ENCODE data around the gene CTDSP1.

The CTDSP1 gene

DNA sequence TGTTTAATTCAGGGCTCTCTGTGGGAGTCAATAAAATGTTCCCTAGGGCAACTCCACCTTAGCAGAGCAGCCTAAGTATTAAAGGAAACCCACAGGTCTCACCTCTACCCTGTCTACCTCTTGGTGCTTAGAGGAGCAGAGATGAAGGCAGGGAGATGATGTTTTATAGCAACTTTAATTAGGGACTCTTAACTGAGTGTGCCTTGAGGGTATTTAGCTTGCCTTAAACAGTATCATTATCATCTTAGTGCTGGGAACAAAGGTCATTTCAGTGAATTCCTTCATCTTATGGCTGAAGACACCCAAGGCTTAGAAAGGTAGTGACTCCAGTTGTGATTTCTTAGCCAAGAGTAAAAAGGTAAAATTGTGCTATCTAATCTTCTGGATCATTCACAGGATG, 45.9 kb downstream of the CTDSP1 start:
- no peaks in the 10 kb centered on the region for H3K27me3 Mint-ChIP-seq
- H3K36me3 Mint-ChIP-seq (ENCODE audit: insufficient read depth) = peaks cover 6% of the 10 kb centered on the region
- H3K4me3 Mint-ChIP-seq = no peak overlapping the region
- no peak overlapping the region for H3K27ac Mint-ChIP-seq (ENCODE audit: low read depth)
- no peaks in the 10 kb centered on the region for H3K4me1 Mint-ChIP-seq
- DNase-seq (ENCODE audit: low spot score in 2 of 2) (no peak), ATAC-seq (replicated peaks; ENCODE audit: extremely low read depth, poor library complexity, severe bottlenecking) (no peak)
- H3K9me3 Mint-ChIP-seq = no peaks in the 10 kb centered on the region

GRCh38 chr2:218446547-218446946, 46.9 kb downstream of the CTDSP1 start:
- Mint-ChIP-seq H3K27ac (ENCODE audit: low read depth) (no peak overlapping the region), H3K36me3 (ENCODE audit: insufficient read depth) (peaks cover 6% of the 10 kb centered on the region), H3K27me3 (no peaks in the 10 kb centered on the region), H3K9me3 (no peaks in the 10 kb centered on the region), H3K4me3 (no peak overlapping the region), H3K4me1 (no peaks in the 10 kb centered on the region)
- DNase-seq (ENCODE audit: low spot score in 2 of 2) (no peak), ATAC-seq (replicated peaks; ENCODE audit: extremely low read depth, poor library complexity, severe bottlenecking) (no peak)

- no peaks in the 10 kb centered on the region for H3K4me1 Mint-ChIP-seq
- H3K4me3 Mint-ChIP-seq = no peak overlapping the region
- H3K9me3 Mint-ChIP-seq = no peaks in the 10 kb centered on the region
- DNase-seq (ENCODE audit: low spot score in 2 of 2) (no peak), ATAC-seq (replicated peaks; ENCODE audit: extremely low read depth, poor library complexity, severe bottlenecking) (no peak)
- no peak overlapping the region for H3K27ac Mint-ChIP-seq (ENCODE audit: low read depth)
- peaks cover 6% of the 10 kb centered on the region for H3K36me3 Mint-ChIP-seq (ENCODE audit: insufficient read depth)
- no peaks in the 10 kb centered on the region for H3K27me3 Mint-ChIP-seq
Observed at GRCh38 chr2:218447072-218447471, 47.4 kb downstream of the CTDSP1 start.

- no peaks in the 10 kb centered on the region for H3K9me3 Mint-ChIP-seq
- no peak overlapping the region for H3K27ac Mint-ChIP-seq (ENCODE audit: low read depth)
- no peaks in the 10 kb centered on the region for H3K4me1 Mint-ChIP-seq
- peaks cover 11% of the 10 kb centered on the region for H3K36me3 Mint-ChIP-seq (ENCODE audit: insufficient read depth)
- DNase-seq (ENCODE audit: low spot score in 2 of 2) (no peak), ATAC-seq (replicated peaks; ENCODE audit: extremely low read depth, poor library complexity, severe bottlenecking) (no peak)
- no peaks in the 10 kb centered on the region for H3K27me3 Mint-ChIP-seq
- no peak overlapping the region for H3K4me3 Mint-ChIP-seq
Observed at GRCh38 chr2:218448934-218449333, 49.3 kb downstream of the CTDSP1 start.

GRCh38 chr2:218452079-218452478, 52.4 kb downstream of the CTDSP1 start:
- Mint-ChIP-seq H3K4me3 (no peak overlapping the region), H3K9me3 (peaks cover 10% of the 10 kb centered on the region), H3K36me3 (ENCODE audit: insufficient read depth) (peaks cover 40% of the 10 kb centered on the region), H3K27ac (ENCODE audit: low read depth) (no peak overlapping the region), H3K4me1 (no peaks in the 10 kb centered on the region), H3K27me3 (no peaks in the 10 kb centered on the region)
- DNase-seq (ENCODE audit: low spot score in 2 of 2) (no peak), ATAC-seq (replicated peaks; ENCODE audit: extremely low read depth, poor library complexity, severe bottlenecking) (no peak)
